Psoas muscle (tissue), 8 donors: ENCODE data around the gene PAXIP1. TPM values are rescaled to one million over a fixed set of nuclear protein-coding genes. Genes with fewer than 3 reads are reported as not detected.

ENCODE experiments used
- ATAC-seq, 4 donors: fragments of 200-7000 bp; cut with Tn5 transposase; one replicate each; pipeline ENCODE4 v1.9.1; 2020; ENCODE audit warnings: moderate library complexity in 3 of 4, mild to moderate bottlenecking in 2 of 4
- DNase-seq, 2 donors: peaks; one replicate each; pipeline ENCODE4 v3.0.0-alpha.2; 2020
- H3K27ac ChIP-seq: fragments of 200-600 bp; one replicate; pipeline ENCODE4 v1.8.0; 2022
- H3K27me3 ChIP-seq, 3 donors: fragments of 200-600 bp in 1 of 3; one replicate each; pipeline versions ENCODE4 v1.6.1 to v1.8.0; 2013 to 2022; ENCODE audit warnings: low read length in 2 of 3, mild to moderate bottlenecking in 2 of 3, moderate library complexity in 1 of 3; ENCODE audit not compliant: insufficient read depth in 3 of 3
- H3K36me3 ChIP-seq, 2 donors: fragments of 200-600 bp in 1 of 2; one replicate each; pipeline versions ENCODE4 v1.6.1 to v1.8.0; 2013 to 2022; ENCODE audit warnings: low read depth in 1 of 2, mild to moderate bottlenecking in 1 of 2, moderate library complexity in 1 of 2; ENCODE audit not compliant: insufficient read depth in 1 of 2
- H3K4me1 ChIP-seq: fragments of 200-600 bp; one replicate; pipeline ENCODE4 v1.8.0; 2022
- H3K4me3 ChIP-seq: fragments of 200-600 bp; one replicate; pipeline ENCODE4 v1.8.0; 2022; ENCODE audit warnings: mild to moderate bottlenecking
- H3K9me3 ChIP-seq: fragments of 200-600 bp; one replicate; pipeline ENCODE4 v1.8.0; 2022
- CTCF ChIP-seq: fragments of 200-600 bp; IDR thresholded peaks from one replicate; pipeline ENCODE4 v1.8.0; 2022; ENCODE audit warnings: antibody characterized with exemption
- WGBS, 3 donors: extraction: QIAGEN DNeasy Blood & Tissue Kit; methylation state at CpG; one replicate each; pipeline versions ENCODE4 v1.1.6 to v1.1.7; 2013; 5-methylcytosine and 5-hydroxymethylcytosine counted together
- intact Hi-C, 2 donors: fragments of 100-400 bp; cut with DNase I; formaldehyde crosslinking; loops; one replicate each; pipeline versions ENCODE4 v1.11.0 to v1.14.2; 2022
- polyA plus RNA-seq, 3 donors: library from polyadenylated mRNA; stranded (reverse); fragments of 200-250 nt; gene quantifications; one replicate each; pipeline ENCODE4 v1.2.3, GENCODE V29; 2013
- total RNA-seq, 4 donors: library from RNA; stranded (reverse); fragmentation: NEBNext Ultra II Directional in 2 of 4; extraction: Animal tissue kit (Norgen Biotek cat#: 25700) in 2 of 4; gene quantifications; one replicate each; pipeline versions ENCODE4 v1.2.1 to v1.2.4, GENCODE V29; 2021 to 2023
- donor health status: healthy with polysubstance abuse.
- donor health status: DM: no; HTN: no; CAD: no; lungs with moderate emphysema.
- donor health status: Bipolar disorder and iron deficiency.
- donor health status: healthy.
- donor health status: DM: yes; HTN: yes; CAD: no.
- donor health status: DM: no; HTN: no; CAD: no.
- donor health status: DM: no; HTN: no; CAD: no.
- donor health status: DM: yes; HTN: yes; CAD: no.

The PAXIP1 gene
- total and polyA plus RNA-seq, 7 donors = 3.5 to 7.3 (median 6.2) TPM

- no peaks in the 10 kb centered on the region for H3K36me3 ChIP-seq
- H3K9me3 ChIP-seq = no peaks in the 10 kb centered on the region
- H3K4me3 ChIP-seq = peak overlapping the region; percentile 47
- H3K27ac ChIP-seq = no peak overlapping the region
- peaks cover 0 to 22% (median 2%) of the 10 kb centered on the region in 3 donors for H3K27me3 ChIP-seq
- ATAC-seq (peak in 3 of 4 donors; percentile 9 to 14 (median 9)), DNase-seq (no peak)
- intact Hi-C loops = loop anchor here in 1 of 2 donors (5.0 kb wide), 1 partner anchor 278 kb away; no protein-coding TSS in a partner anchor
- H3K4me1 ChIP-seq = no peaks in the 10 kb centered on the region
- WGBS, 3 donors = 62 to 68% (median 65%) methylated on average over 31 to 36 of the region's 36 CpGs
- TF ChIP-seq CTCF = no peak
These were observed 88.5 kb downstream of the PAXIP1 start for GRCh38 chr7:154914308-154914995.

GRCh38 chr7:154913638-154914307 lies 89.2 kb downstream of the PAXIP1 start:
- WGBS, 3 donors = 15 to 17% (median 16%) methylated on average over 39 to 43 of the region's 43 CpGs
- no peak overlapping the region for H3K27ac ChIP-seq
- intact Hi-C loops = loop anchor here in 1 of 2 donors (5.0 kb wide), 1 partner anchor 279 kb away; no protein-coding TSS in a partner anchor

GRCh38 chr7:154912871-154913637 lies 89.9 kb downstream of the PAXIP1 start:
- Histone ChIP-seq H3K36me3 (no peaks in the 10 kb centered on the region), H3K4me3 (no peak overlapping the region), H3K4me1 (no peaks in the 10 kb centered on the region), H3K27ac (no peak overlapping the region), H3K9me3 (no peaks in the 10 kb centered on the region), H3K27me3 (peaks cover 0 to 33% (median 2%) of the 10 kb centered on the region in 3 donors)
- intact Hi-C loops = loop anchor here in 1 of 2 donors (5.0 kb wide), 1 partner anchor 279 kb away; no protein-coding TSS in a partner anchor
- TF ChIP-seq CTCF = no peak
- ATAC-seq (no peak), DNase-seq (no peak)
- WGBS, 3 donors = 41 to 53% (median 41%) methylated on average over 22 of the region's 22 CpGs

More at GRCh38 chr7:154913638-154914307, 89.2 kb downstream of the PAXIP1 start:
- peaks cover 0 to 29% (median 2%) of the 10 kb centered on the region in 3 donors for H3K27me3 ChIP-seq
- ATAC-seq = peak; percentile 90 to 98 (median 92)
- H3K4me1 ChIP-seq = no peaks in the 10 kb centered on the region
- peak overlapping the region; percentile 47 for H3K4me3 ChIP-seq
- peak; percentile 87 to 92 for DNase-seq
- no peaks in the 10 kb centered on the region for H3K36me3 ChIP-seq
- peak; percentile 90 for TF ChIP-seq CTCF
- no peaks in the 10 kb centered on the region for H3K9me3 ChIP-seq

- H3K36me3 ChIP-seq = no peaks in the 10 kb centered on the region
- no peaks in the 10 kb centered on the region for H3K9me3 ChIP-seq
- ATAC-seq (no peak), DNase-seq (no peak)
- H3K4me3 ChIP-seq = no peak overlapping the region
- TF ChIP-seq CTCF = no peak
- intact Hi-C loops = loop anchor here in 1 of 2 donors (5.0 kb wide), 1 partner anchor 280 kb away; no protein-coding TSS in a partner anchor
- WGBS, 3 donors = 77 to 81% (median 79%) methylated on average over 6 of the region's 6 CpGs
- no peak overlapping the region for H3K27ac ChIP-seq
- peaks cover 0 to 28% (median 2%) of the 10 kb centered on the region in 3 donors for H3K27me3 ChIP-seq
- H3K4me1 ChIP-seq = no peaks in the 10 kb centered on the region
These were observed 91.0 kb downstream of the PAXIP1 start for GRCh38 chr7:154911862-154912455.
